B cell (primary cell): ENCODE measurements around the gene LAMA2.

Experiments used
- CTCF ChIP-seq: fragments of 200-600 bp; IDR thresholded peaks from one replicate; pipeline ENCODE4 v1.8.0; 2022; ENCODE audit warnings: antibody characterized with exemption, mild to moderate bottlenecking
- EZH2 ChIP-seq: IDR thresholded peaks from 2 replicates; pipeline ENCODE4 v1.6.1; 2012; ENCODE audit warnings: borderline replicate concordance, low read depth, mild to moderate bottlenecking, moderate library complexity, low read length; ENCODE audit not compliant: insufficient read depth, poor library complexity, severe bottlenecking

- no peak for TF ChIP-seq EZH2
- no peak for TF ChIP-seq CTCF
These were observed 486.8 kb downstream of the LAMA2 start for GRCh38 chr6:129369737-129370136.
